ENCODE measurements around the gene FIGLA.

GRCh38 chr2:70833246-70833645, 42.8 kb upstream of the FIGLA start:
- no peak for TF ChIP-seq EZH2 (IDR thresholded peaks at IDR 0.05; ENCODE audit: borderline replicate concordance)
- TF ChIP-seq, protein P1, sequence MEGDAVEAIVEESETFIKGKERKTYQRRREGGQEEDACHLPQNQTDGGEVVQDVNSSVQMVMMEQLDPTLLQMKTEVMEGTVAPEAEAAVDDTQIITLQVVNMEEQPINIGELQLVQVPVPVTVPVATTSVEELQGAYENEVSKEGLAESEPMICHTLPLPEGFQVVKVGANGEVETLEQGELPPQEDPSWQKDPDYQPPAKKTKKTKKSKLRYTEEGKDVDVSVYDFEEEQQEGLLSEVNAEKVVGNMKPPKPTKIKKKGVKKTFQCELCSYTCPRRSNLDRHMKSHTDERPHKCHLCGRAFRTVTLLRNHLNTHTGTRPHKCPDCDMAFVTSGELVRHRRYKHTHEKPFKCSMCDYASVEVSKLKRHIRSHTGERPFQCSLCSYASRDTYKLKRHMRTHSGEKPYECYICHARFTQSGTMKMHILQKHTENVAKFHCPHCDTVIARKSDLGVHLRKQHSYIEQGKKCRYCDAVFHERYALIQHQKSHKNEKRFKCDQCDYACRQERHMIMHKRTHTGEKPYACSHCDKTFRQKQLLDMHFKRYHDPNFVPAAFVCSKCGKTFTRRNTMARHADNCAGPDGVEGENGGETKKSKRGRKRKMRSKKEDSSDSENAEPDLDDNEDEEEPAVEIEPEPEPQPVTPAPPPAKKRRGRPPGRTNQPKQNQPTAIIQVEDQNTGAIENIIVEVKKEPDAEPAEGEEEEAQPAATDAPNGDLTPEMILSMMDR (IDR thresholded peaks at IDR 0.05; ENCODE audit: poor library complexity): no peak
